C4-2B (cell line): ENCODE results near the gene OR11G2.
"Not testable (repeated sequence)": the region's sequence is repeated elsewhere in the genome, so short reads cannot be mapped to it uniquely, and the experiment has no call there.

Source experiments
- H3K27ac ChIP-seq: fragments of 450-650 bp; 2 replicates; pipeline ENCODE4 v1.5.1; 2017
- CTCF ChIP-seq: fragments of 450-650 bp; conservative IDR thresholded peaks from 2 replicates; pipeline ENCODE4 v1.5.1; 2017; ENCODE audit warnings: mild to moderate bottlenecking
- ZFX ChIP-seq: fragments of 450-650 bp; IDR thresholded peaks from 2 replicates; pipeline ENCODE4 v1.6.1; 2017

Gene OR11G2

DNA sequence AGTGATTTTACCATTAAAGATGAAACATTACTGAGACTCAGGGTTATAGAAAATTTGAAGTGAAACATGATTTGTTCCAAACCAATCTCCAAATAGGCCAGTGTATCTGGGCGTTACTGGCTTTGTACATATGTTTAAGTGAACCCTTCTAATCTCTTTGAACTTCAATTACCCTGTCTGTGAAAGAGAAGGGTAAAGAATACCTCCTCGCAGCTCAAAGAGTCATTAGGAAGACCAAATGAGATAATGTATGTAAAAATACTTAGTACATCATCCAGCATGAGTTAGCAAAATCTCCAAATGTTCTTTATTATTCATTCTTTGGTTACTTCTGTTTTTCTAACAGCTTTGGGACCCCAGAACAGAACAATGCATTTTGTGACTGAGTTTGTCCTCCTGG is 32.7 kb downstream of the OR11G2 start, which contains the start of gene OR11H6:
Gene OR11H6 (plus strand): TSS at position 301 of the 400 bp plus-strand sequence. CDS start 0 bp downstream, at position 301.
- TF ChIP-seq ZFX (no peak), CTCF (no peak)

GRCh38 chr14:20228681-20229080 is 38.0 kb downstream of the OR11G2 start, which contains the start of gene OR11H7:
Gene OR11H7, plus strand, starts transcription at chr14:20228981.
- TF ChIP-seq CTCF (no peak), ZFX (no peak)
- H3K27ac ChIP-seq: no peak within 1 kb of the TSS

More for the DNA sequence above, 32.7 kb downstream of the OR11G2 start, which contains the start of gene OR11H6:
- H3K27ac ChIP-seq: no peak within 1 kb of the TSS

DNA sequence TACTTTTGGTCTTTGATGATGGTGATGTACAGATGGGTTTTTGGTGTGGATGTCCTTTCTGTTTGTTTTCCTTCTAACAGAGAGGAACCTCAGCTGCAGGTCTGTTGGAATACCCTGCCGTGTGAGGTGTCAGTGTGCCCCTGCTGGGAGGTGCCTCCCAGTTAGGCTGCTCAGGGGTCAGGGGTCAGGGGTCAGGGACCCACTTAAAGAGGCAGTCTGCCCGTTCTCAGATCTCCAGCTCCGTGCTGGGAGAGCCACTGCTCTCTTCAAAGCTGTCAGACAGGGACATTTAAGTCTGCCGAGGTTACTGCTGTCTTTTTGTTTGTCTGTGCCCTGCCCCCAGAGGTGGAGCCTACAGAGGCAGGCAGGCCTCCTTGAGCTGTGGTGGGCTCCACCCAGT is 44.7 kb downstream of the OR11G2 start:
- H3K27ac ChIP-seq: not testable (repeated sequence)

- H3K27ac ChIP-seq: no peak overlapping the region
- TF ChIP-seq CTCF: peak; percentile 82
- no peak for TF ChIP-seq ZFX
These were observed 57.0 kb downstream of the OR11G2 start for GRCh38 chr14:20247646-20248246.
